ENCODE measurements around the gene PDE10A. TPM values are rescaled to one million over a fixed set of nuclear protein-coding genes. Genes with fewer than 3 reads are reported as not detected.
A peak's percentile ranks its signal among the peaks of the same experiment; 100 is the strongest.

Gene PDE10A
- 279 TPM for polyA plus RNA-seq (2012; ENCODE audit: insufficient read length, low read depth)

- TF ChIP-seq FOXP2 (optimal IDR thresholded peaks at IDR 0.05; ENCODE audit: borderline replicate concordance, extremely low read depth, extremely low read length, insufficient read depth), result no peak
- peak; percentile 20; the same call in 1 of the 2 replicates for TF ChIP-seq POLR2AphosphoS5 (IDR thresholded peaks at IDR 0.05; ENCODE audit: low read depth, low read length)
- TF ChIP-seq REST (IDR thresholded peaks at IDR 0.05; ENCODE audit: insufficient read depth in 1 of 2, low read depth in 2 of 2, low read length in 2 of 2), result no peak
- TF ChIP-seq TAF1 (IDR thresholded peaks at IDR 0.05; ENCODE audit: borderline replicate concordance, insufficient read depth, low read length), result 0 out of 2 replicates have a peak, but pooled peaks have one; percentile 14
Observed at GRCh38 chr6:165662749-165663376, at the start of gene PDE10A. PDE10A (minus strand) TSS chr6:165663241; CDS start chr6:165662811, 430 bp downstream.

- TF ChIP-seq SIN3A (IDR thresholded peaks at IDR 0.05; ENCODE audit: borderline replicate concordance, insufficient read depth, low read length) (no peak), TAF1 (IDR thresholded peaks at IDR 0.05; ENCODE audit: borderline replicate concordance, insufficient read depth, low read length) (no peak), REST (IDR thresholded peaks at IDR 0.05; ENCODE audit: insufficient read depth in 1 of 2, low read depth in 2 of 2, low read length in 2 of 2) (no peak), FOXP2 (optimal IDR thresholded peaks at IDR 0.05; ENCODE audit: borderline replicate concordance, extremely low read depth, extremely low read length, insufficient read depth) (no peak), POLR2AphosphoS5 (IDR thresholded peaks at IDR 0.05; ENCODE audit: low read depth, low read length) (no peak)
Observed at GRCh38 chr6:165708985-165709576, 46.0 kb upstream of the PDE10A start.

GRCh38 chr6:165707067-165707853, 44.2 kb upstream of the PDE10A start:
- TF ChIP-seq TAF1 (IDR thresholded peaks at IDR 0.05; ENCODE audit: borderline replicate concordance, insufficient read depth, low read length) (no peak), REST (IDR thresholded peaks at IDR 0.05; ENCODE audit: insufficient read depth in 1 of 2, low read depth in 2 of 2, low read length in 2 of 2) (no peak), SIN3A (IDR thresholded peaks at IDR 0.05; ENCODE audit: borderline replicate concordance, insufficient read depth, low read length) (no peak), FOXP2 (optimal IDR thresholded peaks at IDR 0.05; ENCODE audit: borderline replicate concordance, extremely low read depth, extremely low read length, insufficient read depth) (no peak), POLR2AphosphoS5 (IDR thresholded peaks at IDR 0.05; ENCODE audit: low read depth, low read length) (no peak)

- TF ChIP-seq REST (IDR thresholded peaks at IDR 0.05; ENCODE audit: insufficient read depth in 1 of 2, low read depth in 2 of 2, low read length in 2 of 2), result no peak
- no peak for TF ChIP-seq SIN3A (IDR thresholded peaks at IDR 0.05; ENCODE audit: borderline replicate concordance, insufficient read depth, low read length)
- no peak for TF ChIP-seq FOXP2 (optimal IDR thresholded peaks at IDR 0.05; ENCODE audit: borderline replicate concordance, extremely low read depth, extremely low read length, insufficient read depth)
- TF ChIP-seq POLR2AphosphoS5 (IDR thresholded peaks at IDR 0.05; ENCODE audit: low read depth, low read length), result no peak
- TF ChIP-seq TAF1 (IDR thresholded peaks at IDR 0.05; ENCODE audit: borderline replicate concordance, insufficient read depth, low read length), result no peak
Observed at GRCh38 chr6:165705941-165706340, 42.9 kb upstream of the PDE10A start.

Measured in PFSK-1 (cell line).